Testis (tissue), 2 donors: ENCODE results near the gene ESYT1.
"Not testable (repeated sequence)": the region's sequence is repeated elsewhere in the genome, so short reads cannot be mapped to it uniquely, and the experiment has no call there.

Experiments used
- CTCF ChIP-seq, 3 experiments: fragments of 450-650 bp in 2 of 3; fragments of 200-600 bp in 1 of 3; sonication (generic) in 1 of 3; IDR thresholded peaks; one replicate each; pipeline ENCODE4 v1.5.1; 2016 to 2019; ENCODE audit warnings: antibody characterized with exemption in 3 of 3, mild to moderate bottlenecking in 2 of 3, moderate library complexity in 1 of 3
- POLR2A ChIP-seq: fragments of 450-650 bp; IDR thresholded peaks from one replicate; pipeline ENCODE4 v1.6.1; 2017; ENCODE audit warnings: antibody characterized with exemption, mild to moderate bottlenecking, moderate library complexity

GRCh38 chr12:56117082-56117706 is 10.9 kb upstream of the ESYT1 start:
- TF ChIP-seq CTCF (IDR thresholded peaks at IDR 0.05); POLR2A: not testable (repeated sequence)
